Stimulated activated effector memory CD8-positive, alpha-beta T cell treated with anti-CD3 and anti-CD28 coated beads, Interleukin-12 subunit alpha, Interleukin-12 subunit beta, amount 100 ng/mL, for 72 hours (primary cell): ENCODE measurements around the gene A3GALT2.
"Not testable (repeated sequence)": the region's sequence is repeated elsewhere in the genome, so short reads cannot be mapped to it uniquely, and the experiment has no call there.

Source experiments
- ATAC-seq: fragments of 150-1000 bp; cut with Tn5 transposase; 2 replicates; pipeline ENCODE4 v1.10.0; 2021
- DNase-seq, 2 donors: peaks; one replicate each; pipeline ENCODE4 v3.0.0; 2021 to 2022; ENCODE audit warnings: low spot score in 2 of 2
- H3K27ac Mint-ChIP-seq: one replicate; pipeline ENCODE4 v1.8.0; 2022; ENCODE audit warnings: mild to moderate bottlenecking, mixed read lengths
- H3K36me3 Mint-ChIP-seq: one replicate; pipeline ENCODE4 v1.8.0; 2022; ENCODE audit warnings: mild to moderate bottlenecking, mixed read lengths
- H3K4me1 Mint-ChIP-seq: one replicate; pipeline ENCODE4 v1.8.0; 2022; ENCODE audit warnings: mixed read lengths
- H3K4me3 Mint-ChIP-seq: one replicate; pipeline ENCODE4 v1.8.0; 2022; ENCODE audit warnings: mild to moderate bottlenecking, mixed read lengths
- H3K9me3 Mint-ChIP-seq: one replicate; pipeline ENCODE4 v1.8.0; 2022; ENCODE audit warnings: mixed read lengths

The A3GALT2 gene

DNA sequence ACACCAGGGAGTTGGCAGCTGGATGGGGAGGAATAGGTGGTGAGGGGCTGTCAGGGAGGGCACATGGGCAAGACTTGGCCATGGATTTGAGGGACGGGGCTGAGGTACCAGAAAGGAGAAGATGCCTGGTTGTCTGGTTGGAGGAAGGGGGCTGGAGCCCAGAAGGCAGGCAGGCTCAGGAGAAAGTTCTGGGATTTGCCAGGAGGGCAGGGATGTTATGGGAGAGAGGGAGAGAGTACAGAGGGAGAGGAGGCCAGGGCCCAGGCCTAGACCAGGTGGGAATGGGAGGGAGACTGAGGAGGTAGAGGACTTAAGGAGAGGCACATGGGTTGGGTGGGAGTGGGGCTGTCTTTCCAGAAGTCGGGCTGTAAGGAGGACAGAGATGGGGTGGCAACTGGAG lies 4.3 kb downstream of the A3GALT2 start:
- H3K27ac Mint-ChIP-seq: peak overlapping the region; percentile 35
- ATAC-seq: no peak

DNA sequence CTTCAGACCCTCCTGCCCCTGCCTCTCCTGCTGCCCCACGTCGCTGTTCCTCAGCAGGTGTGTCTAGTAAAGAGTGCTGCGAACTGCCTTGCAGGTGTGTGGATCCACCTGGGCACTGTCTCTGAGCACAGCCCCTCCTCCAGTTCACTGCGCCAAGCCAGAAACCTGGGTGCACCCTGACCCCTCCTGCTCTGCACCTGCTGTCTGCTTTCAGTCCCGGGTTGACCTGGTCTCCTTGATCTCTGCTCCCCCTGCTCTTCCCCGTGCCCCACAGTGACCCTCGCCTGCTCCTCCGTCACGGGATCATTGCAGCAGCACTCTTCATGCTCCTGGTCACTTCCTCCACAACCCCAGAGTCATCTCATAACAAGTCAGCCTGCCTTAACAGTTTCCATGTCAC lies 6.5 kb downstream of the A3GALT2 start:
- H3K4me1 Mint-ChIP-seq: no peaks in the 10 kb centered on the region
- no peak overlapping the region for H3K27ac Mint-ChIP-seq
- no peak overlapping the region for H3K4me3 Mint-ChIP-seq
- peaks cover 6% of the 10 kb centered on the region for H3K36me3 Mint-ChIP-seq
- no peak for ATAC-seq
- DNase-seq: no peak
- no peaks in the 10 kb centered on the region for H3K9me3 Mint-ChIP-seq

More for the DNA sequence above, 4.3 kb downstream of the A3GALT2 start:
- DNase-seq: no peak
- Mint-ChIP-seq H3K4me3 (no peak overlapping the region), H3K9me3 (no peaks in the 10 kb centered on the region), H3K36me3 (peaks cover 6% of the 10 kb centered on the region), H3K4me1 (no peaks in the 10 kb centered on the region)

DNA sequence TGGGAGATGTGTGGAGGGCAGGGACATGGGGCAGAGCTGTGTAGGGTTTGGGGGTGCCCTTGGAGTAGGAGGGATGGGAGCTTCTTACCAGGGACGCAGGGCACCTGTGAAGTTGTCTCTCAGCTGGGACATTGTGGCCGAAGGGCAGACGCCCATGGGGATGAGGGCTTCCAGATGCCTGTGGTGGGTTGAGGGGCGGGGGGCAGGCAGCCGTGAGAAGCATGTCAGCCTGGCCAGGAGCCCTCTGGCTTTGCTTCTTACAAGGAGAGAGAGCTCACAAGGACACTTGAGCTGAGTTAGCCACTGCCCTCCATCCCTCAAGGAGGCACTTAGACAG lies 8.5 kb downstream of the A3GALT2 start:
- no peak overlapping the region for H3K4me3 Mint-ChIP-seq
- no peaks in the 10 kb centered on the region for H3K4me1 Mint-ChIP-seq
- ATAC-seq: peak; percentile 16
- H3K27ac Mint-ChIP-seq: no peak overlapping the region
- H3K36me3 Mint-ChIP-seq: no peaks in the 10 kb centered on the region
- no peaks in the 10 kb centered on the region for H3K9me3 Mint-ChIP-seq
- no peak for DNase-seq

DNA sequence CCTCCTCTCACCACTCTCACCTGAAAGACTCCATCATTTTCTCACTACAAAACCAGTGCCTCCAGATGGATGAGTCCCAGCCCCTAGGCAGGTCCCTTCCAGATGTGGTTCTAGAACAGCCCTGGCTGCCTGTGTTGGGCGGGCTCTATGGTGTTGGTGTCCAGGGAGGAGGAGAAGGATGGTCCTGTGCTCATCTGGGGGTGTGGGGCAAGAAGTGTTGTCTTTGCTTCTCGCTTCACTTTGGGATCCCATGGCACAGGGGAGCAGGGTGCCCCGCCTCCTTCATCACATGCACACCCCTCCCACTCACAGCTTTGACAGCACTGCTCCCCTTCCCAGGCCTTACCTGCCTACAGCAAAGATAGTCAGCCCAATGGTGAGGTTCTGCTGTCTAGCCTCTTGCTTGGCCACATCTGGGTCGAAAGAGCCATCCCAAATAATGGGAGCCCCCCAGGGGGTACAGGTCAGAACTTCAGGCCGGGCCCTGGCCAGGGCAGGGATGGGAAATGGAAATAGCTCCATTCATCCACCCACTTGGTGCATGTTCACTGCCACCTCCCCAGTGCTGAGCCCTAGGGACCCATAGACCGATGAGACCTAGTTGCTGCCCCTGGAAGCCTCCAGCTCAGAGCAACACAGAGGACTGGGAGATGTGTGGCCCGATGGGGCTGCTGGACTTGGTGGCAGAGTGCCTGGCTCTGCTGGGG lies 9.0 kb downstream of the A3GALT2 start:
- Mint-ChIP-seq H3K27ac (no peak overlapping the region), H3K36me3 (no peaks in the 10 kb centered on the region), H3K9me3 (no peaks in the 10 kb centered on the region), H3K4me3 (no peak overlapping the region), H3K4me1 (no peaks in the 10 kb centered on the region)
- ATAC-seq (peak; percentile 26), DNase-seq (no peak)

DNA sequence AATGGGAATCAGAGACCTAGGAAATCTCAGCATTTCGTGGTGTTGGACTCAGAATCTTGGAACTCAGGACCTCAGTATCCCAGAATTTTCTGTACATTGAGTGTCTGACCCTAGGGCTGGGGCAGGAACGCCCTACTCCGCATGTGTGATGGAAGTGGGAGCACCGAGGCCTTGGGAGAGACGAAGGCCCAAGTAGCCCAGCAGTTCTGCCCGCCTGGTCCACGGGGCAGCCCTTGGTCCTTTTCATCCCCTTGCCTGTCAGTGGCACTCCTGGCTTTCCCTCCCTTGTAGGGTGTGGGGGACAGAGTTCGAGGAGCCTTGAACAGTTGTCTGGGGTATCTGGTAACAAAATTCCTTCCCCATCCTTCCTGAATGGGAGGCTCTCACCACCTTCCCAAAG lies 10.2 kb downstream of the A3GALT2 start:
- Mint-ChIP-seq H3K9me3 (no peaks in the 10 kb centered on the region), H3K27ac (no peak overlapping the region), H3K4me3 (no peak overlapping the region), H3K4me1 (no peaks in the 10 kb centered on the region), H3K36me3 (no peaks in the 10 kb centered on the region)
- no peak for ATAC-seq
- DNase-seq: no peak

DNA sequence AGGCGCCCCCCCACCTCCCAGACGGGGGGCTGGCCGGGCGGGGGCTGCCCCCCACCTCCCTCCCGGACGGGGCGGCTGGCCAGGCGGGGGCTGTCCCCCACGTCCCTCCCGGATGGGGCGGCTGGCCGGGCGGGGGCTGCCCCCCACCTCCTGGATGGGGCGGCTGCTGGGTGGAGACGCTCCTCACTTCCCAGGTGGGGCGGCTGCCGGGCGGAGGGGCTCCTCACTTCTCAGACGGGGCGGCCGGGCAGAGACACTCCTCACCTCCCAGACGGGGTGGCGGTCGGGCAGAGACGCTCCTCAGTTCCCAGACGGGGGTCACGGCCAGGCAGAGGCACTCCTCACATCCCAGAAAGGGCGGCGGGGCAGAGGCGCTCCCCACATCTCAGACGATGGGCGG lies 11.5 kb downstream of the A3GALT2 start:
- not testable (repeated sequence) for H3K4me1 Mint-ChIP-seq, H3K9me3 Mint-ChIP-seq, H3K27ac Mint-ChIP-seq, H3K36me3 Mint-ChIP-seq, DNase-seq, ATAC-seq, H3K4me3 Mint-ChIP-seq

DNA sequence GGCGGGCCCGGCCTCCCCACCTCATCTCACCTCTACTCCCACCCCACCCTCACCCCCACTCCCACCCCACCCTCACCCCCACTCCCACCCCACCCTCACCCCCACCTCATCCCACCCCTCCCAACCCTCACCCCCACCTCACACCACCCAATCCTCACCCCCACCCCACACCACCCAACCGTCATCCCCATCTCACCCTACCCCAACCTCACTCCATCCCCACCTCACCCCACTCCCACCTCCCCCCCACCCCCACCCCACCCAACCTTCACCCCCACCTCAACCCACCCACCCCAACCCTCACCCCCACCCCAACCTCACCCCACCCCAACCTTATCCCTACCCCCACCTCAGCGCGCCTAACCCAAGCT lies 13.4 kb downstream of the A3GALT2 start:
- no peak for ATAC-seq
- no peak overlapping the region for H3K4me3 Mint-ChIP-seq
- H3K9me3 Mint-ChIP-seq: no peaks in the 10 kb centered on the region
- no peak overlapping the region for H3K27ac Mint-ChIP-seq
- DNase-seq: no peak
- peaks cover 13% of the 10 kb centered on the region for H3K4me1 Mint-ChIP-seq
- no peaks in the 10 kb centered on the region for H3K36me3 Mint-ChIP-seq

DNA sequence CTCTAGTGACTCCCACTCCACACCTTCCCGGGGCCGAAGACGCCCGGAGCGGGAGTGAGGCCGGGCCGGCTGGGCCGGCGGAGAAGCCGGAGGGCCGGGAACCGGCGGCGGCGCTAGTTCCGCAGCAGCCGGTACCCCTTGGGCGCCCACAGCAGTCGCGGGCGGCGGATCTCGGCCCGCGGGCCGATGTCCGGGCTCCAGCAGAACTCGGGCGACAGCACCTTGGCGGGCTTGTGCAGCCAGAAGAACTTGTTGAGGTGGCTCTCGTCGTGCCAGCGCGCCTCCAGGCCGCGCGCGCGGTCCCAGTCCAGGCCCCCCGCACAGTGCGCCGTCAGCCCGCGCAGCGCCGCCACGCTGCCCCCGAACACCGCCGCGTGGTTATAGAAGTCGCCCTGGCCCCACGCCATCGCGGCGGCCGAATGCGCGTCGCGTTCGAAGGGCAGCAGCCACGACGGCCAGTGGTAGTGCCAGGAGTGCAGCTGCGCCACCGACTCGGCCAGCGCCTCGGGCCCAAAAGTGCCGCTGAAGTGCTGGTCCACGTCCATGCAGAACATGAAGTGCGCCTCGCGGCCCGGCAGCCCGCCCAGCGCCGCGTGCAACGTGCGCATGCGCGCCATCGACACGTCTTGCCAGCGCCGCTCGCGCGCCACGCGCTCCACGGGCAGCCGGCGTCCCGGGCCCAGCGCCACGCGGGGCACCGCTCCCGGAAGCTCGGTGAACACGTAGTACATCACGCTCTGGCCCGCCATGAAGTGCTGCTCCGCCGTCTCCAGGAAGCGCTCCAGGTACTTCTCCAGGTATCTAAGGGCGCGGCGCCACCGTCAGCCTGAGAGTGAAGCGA lies 14.0 kb downstream of the A3GALT2 start:
- H3K4me1 Mint-ChIP-seq: peaks cover 19% of the 10 kb centered on the region
- no peak overlapping the region for H3K27ac Mint-ChIP-seq
- no peaks in the 10 kb centered on the region for H3K9me3 Mint-ChIP-seq
- no peaks in the 10 kb centered on the region for H3K36me3 Mint-ChIP-seq
- ATAC-seq (no peak), DNase-seq (no peak)
- no peak overlapping the region for H3K4me3 Mint-ChIP-seq

DNA sequence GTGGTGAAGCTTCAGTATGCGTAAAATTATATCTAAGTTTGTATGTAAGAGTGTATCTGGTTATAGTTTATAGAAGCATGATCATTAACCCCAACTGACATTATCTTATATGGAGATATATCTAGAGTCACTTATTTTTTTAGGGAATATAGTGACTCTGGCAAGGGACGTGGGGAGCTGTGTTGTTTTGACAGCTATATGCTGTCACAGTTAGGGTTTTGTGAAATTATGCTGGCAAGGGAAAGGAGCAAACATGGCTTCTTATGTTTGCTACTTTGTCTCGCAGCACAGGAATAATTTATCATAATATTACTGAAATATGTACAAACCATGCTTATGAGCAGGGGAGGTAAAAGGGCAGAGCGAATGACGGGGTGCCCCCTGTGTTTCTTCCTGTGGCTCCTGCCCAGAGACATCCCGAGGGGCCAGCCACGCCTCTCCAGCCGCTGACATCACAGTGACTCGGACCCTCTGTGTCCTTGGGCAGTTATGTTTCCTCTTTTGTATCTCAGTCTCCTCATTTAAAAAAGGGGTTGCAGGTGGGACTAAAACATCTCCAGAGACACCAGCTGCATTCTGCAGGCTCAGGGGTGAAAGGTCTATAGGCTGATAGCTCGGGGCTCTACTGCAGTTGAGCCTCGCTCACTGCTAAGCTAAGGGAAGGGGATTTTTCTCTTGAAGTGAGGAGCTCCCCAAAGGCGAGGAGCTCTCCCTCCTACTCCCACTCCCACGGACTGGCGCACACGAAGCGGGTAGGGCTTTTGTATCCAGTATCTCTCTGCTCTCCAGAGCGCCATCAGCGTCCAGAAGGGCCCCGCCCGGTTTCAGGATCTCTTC lies 14.9 kb downstream of the A3GALT2 start:
- no peak for ATAC-seq
- H3K36me3 Mint-ChIP-seq: no peaks in the 10 kb centered on the region
- peaks cover 24% of the 10 kb centered on the region for H3K4me1 Mint-ChIP-seq
- no peak overlapping the region for H3K4me3 Mint-ChIP-seq
- no peak overlapping the region for H3K27ac Mint-ChIP-seq
- no peaks in the 10 kb centered on the region for H3K9me3 Mint-ChIP-seq
- DNase-seq: no peak

DNA sequence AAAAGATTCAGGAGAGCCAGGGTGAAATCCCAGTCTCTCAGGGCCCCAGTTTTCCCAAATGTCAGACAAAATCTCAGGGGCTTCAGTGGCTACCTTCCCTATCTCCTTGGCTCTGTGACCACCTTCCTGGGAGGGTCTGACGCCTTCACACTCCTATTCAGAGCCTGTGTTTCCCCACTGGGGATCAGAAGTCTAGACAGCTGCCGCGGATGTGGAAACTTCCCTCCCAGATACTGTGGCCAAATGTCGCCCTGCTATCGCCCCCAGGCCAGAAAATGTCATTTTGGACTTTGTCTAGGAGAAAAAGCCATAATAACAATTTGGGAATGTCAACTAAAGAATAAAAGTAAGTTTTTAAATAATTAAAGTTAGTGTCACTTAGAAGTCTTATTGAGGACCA lies 15.9 kb downstream of the A3GALT2 start:
- DNase-seq: no peak
- Mint-ChIP-seq H3K36me3 (no peaks in the 10 kb centered on the region), H3K27ac (no peak overlapping the region), H3K4me3 (no peak overlapping the region), H3K9me3 (no peaks in the 10 kb centered on the region), H3K4me1 (peaks cover 24% of the 10 kb centered on the region)
- ATAC-seq: no peak

DNA sequence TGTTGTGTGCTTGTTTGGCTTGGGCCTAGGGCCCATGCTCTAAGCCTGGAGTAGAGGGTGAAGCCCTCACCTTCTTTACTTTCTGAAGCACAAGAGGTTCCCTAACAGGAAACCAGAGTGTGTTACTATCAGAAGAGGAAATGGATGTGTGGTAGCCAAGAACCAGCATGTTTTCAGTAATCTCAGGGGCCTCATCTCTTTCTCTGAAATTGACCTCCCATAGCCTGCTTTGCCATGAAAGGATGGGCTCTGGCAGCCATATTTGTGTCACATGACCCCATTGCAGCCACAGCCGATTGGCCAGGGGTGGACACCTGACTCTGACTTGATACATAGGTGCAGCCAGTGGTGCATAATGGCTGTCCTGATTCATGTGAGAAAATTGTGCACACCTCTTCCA lies 18.6 kb downstream of the A3GALT2 start:
- Mint-ChIP-seq H3K4me1 (peaks cover 36% of the 10 kb centered on the region), H3K9me3 (no peaks in the 10 kb centered on the region), H3K4me3 (no peak overlapping the region), H3K36me3 (no peaks in the 10 kb centered on the region), H3K27ac (peak overlapping the region; percentile 73)
- DNase-seq (no peak), ATAC-seq (peak; percentile 55)

DNA sequence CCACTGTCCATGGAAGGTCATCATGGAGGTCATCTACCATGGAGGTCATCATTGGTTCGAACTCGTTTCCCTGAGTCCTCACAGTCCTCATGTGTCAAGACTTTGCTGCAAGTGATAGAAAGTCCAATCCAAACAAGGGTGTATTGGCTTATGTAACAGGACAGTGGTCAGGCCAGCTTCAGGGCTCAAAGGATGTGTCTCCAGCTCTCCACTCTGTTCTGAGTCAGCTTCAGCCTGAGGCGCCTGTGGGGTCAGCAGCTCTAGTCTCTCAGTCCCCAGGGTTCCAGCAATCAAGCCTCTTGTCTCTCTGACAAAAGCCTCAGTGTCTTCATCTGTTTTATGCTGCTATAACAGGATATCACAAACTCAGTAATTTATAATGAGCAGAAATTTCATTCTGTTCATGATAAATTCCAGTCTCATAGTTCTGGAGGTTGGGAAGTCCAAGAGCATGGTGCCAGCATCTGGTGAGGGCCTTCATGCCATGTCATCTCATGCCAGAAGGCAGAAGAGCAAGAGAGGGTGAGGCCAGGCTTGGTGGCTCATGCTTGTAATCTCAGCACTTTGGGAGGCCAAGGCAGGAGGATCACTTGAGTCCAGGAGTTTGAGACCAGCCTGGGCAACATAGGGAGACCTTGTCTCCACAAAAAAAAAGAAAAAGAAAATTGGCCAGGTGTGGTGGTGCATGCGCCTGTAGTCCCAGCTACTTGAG lies 19.5 kb downstream of the A3GALT2 start:
- no peaks in the 10 kb centered on the region for H3K9me3 Mint-ChIP-seq
- H3K27ac Mint-ChIP-seq: peak overlapping the region; percentile 73

DNA sequence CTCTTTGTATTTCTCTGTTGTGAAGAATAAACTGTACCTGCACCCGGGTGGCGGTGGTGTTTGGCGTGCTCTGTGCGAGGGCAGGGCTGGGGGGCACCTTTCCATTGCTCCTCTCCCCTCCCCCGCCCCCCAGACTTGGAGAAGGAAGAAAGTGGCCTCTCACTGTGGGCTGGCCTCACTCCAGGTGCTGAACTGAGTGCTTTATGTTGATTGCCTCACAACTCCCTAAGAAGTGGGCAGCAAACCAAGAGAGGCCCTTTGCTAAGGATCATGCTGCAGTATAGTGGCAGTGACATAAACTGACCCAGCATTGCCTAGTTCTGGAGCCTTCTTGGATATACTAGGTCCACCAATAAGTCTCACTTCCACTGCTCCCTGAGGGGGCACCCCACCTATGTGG lies 20.2 kb downstream of the A3GALT2 start:
- H3K36me3 Mint-ChIP-seq: no peaks in the 10 kb centered on the region
- H3K9me3 Mint-ChIP-seq: no peaks in the 10 kb centered on the region
- DNase-seq (no peak), ATAC-seq (no peak)
- no peak overlapping the region for H3K27ac Mint-ChIP-seq
- H3K4me3 Mint-ChIP-seq: no peak overlapping the region
- peaks cover 36% of the 10 kb centered on the region for H3K4me1 Mint-ChIP-seq

More for the DNA sequence above, 19.5 kb downstream of the A3GALT2 start:
- Mint-ChIP-seq H3K4me1 (peaks cover 36% of the 10 kb centered on the region), H3K4me3 (no peak overlapping the region), H3K36me3 (no peaks in the 10 kb centered on the region)
- no peak for DNase-seq
- ATAC-seq: no peak

DNA sequence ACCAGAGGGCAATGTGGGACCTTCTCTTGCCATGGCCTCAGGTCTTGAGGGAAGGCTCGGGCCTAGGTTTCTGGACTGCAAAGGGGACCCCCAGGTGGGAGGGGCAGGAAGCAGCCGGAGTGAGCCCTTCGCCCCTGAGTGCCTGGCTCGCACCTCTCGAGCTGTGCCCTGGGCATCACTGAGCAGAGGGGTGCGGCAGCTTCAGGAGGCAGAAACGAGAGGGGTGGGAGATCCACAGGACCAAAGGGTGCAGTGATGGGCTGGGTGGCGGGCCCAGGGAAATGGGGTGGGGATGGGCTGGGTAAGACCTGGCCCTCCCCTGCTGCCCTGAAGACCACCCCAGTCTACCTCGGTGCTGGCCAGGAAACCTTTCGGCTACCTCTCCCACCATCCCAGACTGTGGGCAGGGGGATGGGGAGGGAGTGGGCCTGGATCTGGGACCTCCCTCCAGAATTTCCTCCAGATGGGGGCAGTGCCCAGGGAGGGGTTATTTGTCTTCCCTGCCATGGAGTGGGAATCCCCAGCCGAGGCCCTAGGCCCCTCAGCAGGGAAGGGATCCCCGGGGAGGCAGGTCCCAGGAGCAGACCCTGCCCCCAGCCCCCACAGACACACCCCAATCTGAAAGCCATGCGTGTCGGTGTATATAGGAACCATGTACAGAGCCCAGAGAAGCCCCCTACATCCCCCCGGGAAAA lies 21.3 kb downstream of the A3GALT2 start:
- DNase-seq (no peak), ATAC-seq (no peak)
- H3K27ac Mint-ChIP-seq: peak overlapping the region; percentile 12
- H3K4me1 Mint-ChIP-seq: peaks cover 41% of the 10 kb centered on the region
- H3K9me3 Mint-ChIP-seq: no peaks in the 10 kb centered on the region
- H3K4me3 Mint-ChIP-seq: no peak overlapping the region
- H3K36me3 Mint-ChIP-seq: no peaks in the 10 kb centered on the region
